B cell (primary cell): ENCODE measurements around the gene CYP26B1. TPM values are rescaled to one million over a fixed set of nuclear protein-coding genes. Genes with fewer than 3 reads are reported as not detected.

Experiments
- ATAC-seq: fragments of 200-7000 bp; cut with Tn5 transposase; one replicate; pipeline ENCODE4 v1.10.0; 2021; ENCODE audit warnings: low read depth, mild to moderate bottlenecking, moderate number of reproducible peaks, moderate library complexity
- CTCF ChIA-PET: fragments of 350-600 bp; sonication (Branson Sonifier 250); formaldehyde crosslinking; loops from one replicate; lab custom pipeline; 2021; ENCODE audit warnings: antibody characterized with exemption, inconsistent platforms; lab: Charles Lee
- POLR2A ChIA-PET: fragments of 350-600 bp; sonication (Branson Sonifier 250); formaldehyde crosslinking; loops from one replicate; lab custom pipeline; 2021; ENCODE audit warnings: antibody characterized with exemption; lab: Charles Lee
- DNase-seq: peaks from one replicate; pipeline ENCODE4 v3.0.0; 2013
- H2AFZ ChIP-seq: 2 replicates; pipeline ENCODE4 v1.6.1; 2012; ENCODE audit warnings: mild to moderate bottlenecking, low read depth, low read length; ENCODE audit not compliant: insufficient read depth, poor library complexity, severe bottlenecking
- H3K27ac ChIP-seq, 2 donors: 1 replicate in 1 of 2; 2 replicates in 1 of 2; pipeline ENCODE4 v1.5.1; 2012 to 2013; ENCODE audit warnings: low read length in 2 of 2, mild to moderate bottlenecking in 2 of 2, moderate library complexity in 1 of 2
- H3K27me3 ChIP-seq, 4 experiments: fragments of 200-600 bp in 1 of 4; sonication (generic) in 1 of 4; replicated peaks in 1 of 4; 1 replicate in 2 of 4; 2 replicates in 2 of 4; pipeline versions ENCODE4 v1.6.1 to v1.7.0; 2013 to 2016; ENCODE audit warnings: low read length in 3 of 4, mild to moderate bottlenecking in 2 of 4, mixed read lengths in 1 of 4, moderate library complexity in 1 of 4; ENCODE audit not compliant: insufficient read depth in 4 of 4, control insufficient read depth in 3 of 4; ENCODE audit errors: control extremely low read depth in 1 of 4
- H3K36me3 ChIP-seq, 2 experiments: replicated peaks in 1 of 2; 1 replicate in 1 of 2; 2 replicates in 1 of 2; pipeline versions ENCODE4 v1.6.1 to v1.7.1; 2013; ENCODE audit warnings: low read length in 1 of 2; ENCODE audit not compliant: insufficient read depth in 2 of 2, control insufficient read depth in 1 of 2; ENCODE audit errors: control extremely low read depth in 1 of 2, extremely low read depth in 1 of 2
- H3K4me1 ChIP-seq, 2 donors: fragments of 200-600 bp in 1 of 2; sonication (generic) in 1 of 2; 1 replicate in 1 of 2; 2 replicates in 1 of 2; pipeline versions ENCODE4 v1.5.1 to v1.6.1; 2013 to 2017; ENCODE audit warnings: low read length in 2 of 2; ENCODE audit not compliant: control insufficient read depth in 2 of 2, insufficient read depth in 2 of 2
- H3K4me2 ChIP-seq: replicated peaks from 2 replicates; pipeline ENCODE3; 2012; ENCODE audit warnings: mild to moderate bottlenecking, low read depth, low read length; ENCODE audit not compliant: poor library complexity, severe bottlenecking
- H3K4me3 ChIP-seq, 5 experiments: fragments of 200-600 bp in 1 of 5; sonication (generic) in 1 of 5; 1 replicate in 3 of 5; 2 replicates in 2 of 5; pipeline versions ENCODE4 v1.5.1 to v1.7.0; 2011 to 2016; ENCODE audit warnings: low read length in 4 of 5, mild to moderate bottlenecking in 4 of 5, low read depth in 2 of 5, control low read depth in 1 of 5, moderate library complexity in 1 of 5; ENCODE audit not compliant: insufficient read depth in 1 of 5; ENCODE audit errors: control extremely low read depth in 1 of 5, extremely low read depth in 1 of 5
- H3K79me2 ChIP-seq: fragments of 200-600 bp; sonication (generic); one replicate; pipeline ENCODE4 v1.6.0; 2016; ENCODE audit warnings: low read length; ENCODE audit not compliant: control insufficient read depth, insufficient read depth
- H3K9ac ChIP-seq: fragments of 200-600 bp; sonication (generic); 2 replicates; pipeline ENCODE4 v1.6.1; 2017; ENCODE audit warnings: mild to moderate bottlenecking, low read length, moderate library complexity
- H3K9me3 ChIP-seq, 3 donors: one replicate each; pipeline versions ENCODE4 v1.6.1 to v1.7.1; 2013; ENCODE audit warnings: low read length in 2 of 3; ENCODE audit not compliant: control insufficient read depth in 2 of 3, insufficient read depth in 1 of 3; ENCODE audit errors: control extremely low read depth in 1 of 3
- H4K20me1 ChIP-seq: 2 replicates; pipeline ENCODE4 v1.6.0; 2012; ENCODE audit warnings: mild to moderate bottlenecking, low read length; ENCODE audit not compliant: insufficient read depth, control insufficient read depth, poor library complexity, severe bottlenecking
- H3K27ac Mint-ChIP-seq: one replicate; pipeline ENCODE4 v1.8.0; 2021; ENCODE audit warnings: mixed read lengths
- H3K27me3 Mint-ChIP-seq: one replicate; pipeline ENCODE4 v1.8.0; 2021; ENCODE audit warnings: mixed read lengths
- H3K4me1 Mint-ChIP-seq: one replicate; pipeline ENCODE4 v1.8.0; 2021; ENCODE audit warnings: mixed read lengths
- H3K4me3 Mint-ChIP-seq: one replicate; pipeline ENCODE4 v1.8.0; 2021; ENCODE audit warnings: mixed read lengths
- H3K9me3 Mint-ChIP-seq: one replicate; pipeline ENCODE4 v1.8.0; 2022; ENCODE audit warnings: mixed read lengths; ENCODE audit not compliant: insufficient read depth
- EZH2 ChIP-seq: IDR thresholded peaks from 2 replicates; pipeline ENCODE4 v1.6.1; 2012; ENCODE audit warnings: borderline replicate concordance, low read depth, mild to moderate bottlenecking, moderate library complexity, low read length; ENCODE audit not compliant: insufficient read depth, poor library complexity, severe bottlenecking
- WGBS: methylation state at CpG from one replicate; pipeline ENCODE4 v1.1.5; 2013; ENCODE audit warnings: missing lambda C conversion rate; ENCODE audit not compliant: insufficient coverage; 5-methylcytosine and 5-hydroxymethylcytosine counted together
- intact Hi-C: fragments of 100-400 bp; cut with micrococcal nuclease; formaldehyde crosslinking; loops from one replicate; pipeline ENCODE4 v1.10.0; 2022
- polyA plus RNA-seq: library from polyadenylated mRNA; depleted of rRNA; stranded (reverse); fragments of >200 nt; gene quantifications from 2 replicates; pipeline ENCODE4 v1.2.3, GENCODE V29; 2012
- total RNA-seq, 2 donors: library from RNA; stranded (reverse); fragments of 120-200 nt in 1 of 2; gene quantifications; 1 replicate in 1 of 2; 2 replicates in 1 of 2; pipeline versions ENCODE4 v1.2.3 to v1.2.4, GENCODE V29; 2013 to 2022
- TF ChIP-seq, protein P1 (sequence below): fragments of 200-600 bp; IDR thresholded peaks from one replicate; pipeline ENCODE4 v1.8.0; 2022; ENCODE audit warnings: antibody characterized with exemption, mild to moderate bottlenecking

The CYP26B1 gene
- total and polyA plus RNA-seq, 2 donors (not counting 1 experiment from before 2014, with no cell fraction given): not detected

DNA sequence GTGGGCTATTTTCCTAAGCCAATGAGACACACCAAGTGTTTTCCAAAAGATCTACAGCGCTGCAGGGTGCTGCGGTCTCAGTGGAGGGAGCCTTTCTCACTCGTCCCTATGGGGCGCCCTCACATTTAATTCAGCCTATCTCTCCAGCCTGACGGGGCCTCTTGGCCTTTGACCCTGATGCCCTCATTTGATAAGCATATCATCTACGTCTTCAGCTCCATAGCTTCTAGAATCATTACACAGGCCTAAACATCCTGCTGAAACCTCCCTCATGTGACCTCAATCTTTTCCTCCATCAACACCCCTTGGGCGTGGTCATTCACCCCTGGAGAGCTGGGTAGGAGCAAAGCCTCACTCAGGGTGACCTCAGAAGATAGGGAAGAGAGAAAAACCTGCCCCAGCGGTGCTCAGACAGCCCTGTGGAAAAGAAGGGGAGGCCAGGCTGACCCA lies 57.4 kb downstream of the CYP26B1 start:
- WGBS: 79% methylated on average over 5 of the region's 8 CpGs

DNA sequence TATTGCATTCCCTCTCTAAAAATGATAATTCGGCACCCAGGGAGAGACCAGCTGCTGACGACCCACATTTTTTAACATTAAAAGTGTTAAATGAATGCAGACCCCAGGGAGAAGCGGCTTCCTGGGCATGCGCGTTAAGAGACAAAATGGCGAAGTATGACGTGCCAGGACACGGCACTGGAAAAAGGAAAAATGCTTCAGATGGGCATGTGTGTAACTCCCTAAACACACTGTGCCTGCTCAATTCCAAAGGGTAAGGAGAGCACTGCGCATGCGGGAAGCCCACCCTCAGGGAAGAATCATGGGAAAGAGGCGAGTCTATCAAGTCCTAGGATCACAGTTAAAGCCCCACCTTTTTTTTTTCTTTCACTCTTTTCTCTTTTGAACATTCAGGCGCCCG lies 58.1 kb downstream of the CYP26B1 start:
- no peak overlapping the region for H2AFZ ChIP-seq
- Mint-ChIP-seq H3K27ac (no peak overlapping the region), H3K9me3 (peaks cover 2% of the 10 kb centered on the region), H3K4me1 (no peaks in the 10 kb centered on the region), H3K27me3 (no peaks in the 10 kb centered on the region), H3K4me3 (no peak overlapping the region)
- ChIA-PET POLR2A (no interaction called here), CTCF (no interaction called here)
- DNase-seq (no peak), ATAC-seq (no peak)
- no peaks in the 10 kb centered on the region for H3K4me1 ChIP-seq
- intact Hi-C loops: no loop called here
- no peak overlapping the region for H3K9ac ChIP-seq
- no peak overlapping the region for H3K4me2 ChIP-seq
- no peak overlapping the region for H3K4me3 ChIP-seq
- H4K20me1 ChIP-seq: no peaks in the 10 kb centered on the region
- WGBS: 91% methylated on average over 6 of the region's 13 CpGs
- H3K9me3 ChIP-seq: peaks cover 0 to 7% (median 0%) of the 10 kb centered on the region in 3 donors
- TF ChIP-seq, protein P1, sequence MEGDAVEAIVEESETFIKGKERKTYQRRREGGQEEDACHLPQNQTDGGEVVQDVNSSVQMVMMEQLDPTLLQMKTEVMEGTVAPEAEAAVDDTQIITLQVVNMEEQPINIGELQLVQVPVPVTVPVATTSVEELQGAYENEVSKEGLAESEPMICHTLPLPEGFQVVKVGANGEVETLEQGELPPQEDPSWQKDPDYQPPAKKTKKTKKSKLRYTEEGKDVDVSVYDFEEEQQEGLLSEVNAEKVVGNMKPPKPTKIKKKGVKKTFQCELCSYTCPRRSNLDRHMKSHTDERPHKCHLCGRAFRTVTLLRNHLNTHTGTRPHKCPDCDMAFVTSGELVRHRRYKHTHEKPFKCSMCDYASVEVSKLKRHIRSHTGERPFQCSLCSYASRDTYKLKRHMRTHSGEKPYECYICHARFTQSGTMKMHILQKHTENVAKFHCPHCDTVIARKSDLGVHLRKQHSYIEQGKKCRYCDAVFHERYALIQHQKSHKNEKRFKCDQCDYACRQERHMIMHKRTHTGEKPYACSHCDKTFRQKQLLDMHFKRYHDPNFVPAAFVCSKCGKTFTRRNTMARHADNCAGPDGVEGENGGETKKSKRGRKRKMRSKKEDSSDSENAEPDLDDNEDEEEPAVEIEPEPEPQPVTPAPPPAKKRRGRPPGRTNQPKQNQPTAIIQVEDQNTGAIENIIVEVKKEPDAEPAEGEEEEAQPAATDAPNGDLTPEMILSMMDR: no peak
- no peak for TF ChIP-seq EZH2
- H3K27ac ChIP-seq: no peak overlapping the region
- no peaks in the 10 kb centered on the region for H3K27me3 ChIP-seq
- H3K36me3 ChIP-seq: no peaks in the 10 kb centered on the region
- no peaks in the 10 kb centered on the region for H3K79me2 ChIP-seq

More for the DNA sequence above, 57.4 kb downstream of the CYP26B1 start:
- Histone ChIP-seq H3K79me2 (no peaks in the 10 kb centered on the region), H3K9ac (no peak overlapping the region), H3K4me3 (no peak overlapping the region), H3K9me3 (peaks cover 0 to 7% (median 0%) of the 10 kb centered on the region in 3 donors), H3K4me2 (no peak overlapping the region), H3K27ac (no peak overlapping the region), H4K20me1 (no peaks in the 10 kb centered on the region), H3K36me3 (no peaks in the 10 kb centered on the region), H2AFZ (no peak overlapping the region), H3K27me3 (no peaks in the 10 kb centered on the region), H3K4me1 (no peaks in the 10 kb centered on the region)
- TF ChIP-seq, protein P1: no peak
- TF ChIP-seq EZH2: no peak
- Mint-ChIP-seq H3K27ac (no peak overlapping the region), H3K4me1 (no peaks in the 10 kb centered on the region), H3K4me3 (no peak overlapping the region), H3K27me3 (no peaks in the 10 kb centered on the region), H3K9me3 (peaks cover 2% of the 10 kb centered on the region)
- ChIA-PET CTCF (no interaction called here), POLR2A (no interaction called here)
- DNase-seq: no peak
- intact Hi-C loops: no loop called here
- no peak for ATAC-seq
